Panc1 (cell line): Measurements from ENCODE around the gene HLA-G. TPM values are rescaled to one million over a fixed set of nuclear protein-coding genes. Genes with fewer than 3 reads are reported as not detected.

Source experiments
- ATAC-seq: fragments of 200-7000 bp; cut with Tn5 transposase; 2 replicates; pipeline ENCODE4 v1.9.1; 2020; ENCODE audit warnings: mild to moderate bottlenecking, moderate library complexity
- BruUV-seq: library from RNA; stranded (reverse); fragments of 400-500 nt; replicated peaks from 2 replicates; lab custom pipeline; 2021; lab: Mats Ljungman, UMichigan
- CTCF ChIA-PET: fragments of 300-600 bp; sonication (Branson Sonifier 250); formaldehyde crosslinking; loops from one replicate; lab custom pipeline; 2022; ENCODE audit warnings: antibody characterized with exemption; lab: Charles Lee
- POLR2A ChIA-PET: fragments of 300-600 bp; sonication (Branson Sonifier 250); formaldehyde crosslinking; loops from one replicate; lab custom pipeline; 2022; ENCODE audit warnings: antibody characterized with exemption; lab: Charles Lee
- DNase-seq: peaks from one replicate; pipeline ENCODE4 v3.0.0-alpha.2; 2010; ENCODE audit warnings: low read depth, low spot score
- H3K27ac ChIP-seq: 2 replicates; pipeline ENCODE4 v1.5.1; 2011; ENCODE audit warnings: mild to moderate bottlenecking, low read length, inconsistent platforms
- H3K27me3 ChIP-seq: fragments of 200-500 bp; sonication (Bioruptor generic); 2 replicates; pipeline ENCODE4 v1.6.0; 2014; ENCODE audit warnings: low read length, inconsistent platforms; ENCODE audit not compliant: control insufficient read depth, insufficient read depth
- H3K36me3 ChIP-seq: fragments of 200-500 bp; sonication (Bioruptor generic); 2 replicates; pipeline ENCODE4 v1.5.1; 2014; ENCODE audit warnings: inconsistent platforms, mild to moderate bottlenecking, low read length, moderate library complexity; ENCODE audit not compliant: control insufficient read depth, insufficient read depth
- H3K4me1 ChIP-seq: 2 replicates; pipeline ENCODE4 v1.5.1; 2011; ENCODE audit warnings: inconsistent platforms, mild to moderate bottlenecking, low read length, moderate library complexity; ENCODE audit not compliant: control insufficient read depth, insufficient read depth
- H3K4me3 ChIP-seq, 2 experiments: 2 replicates each; pipeline ENCODE4 v1.5.1; 2011 to 2012; ENCODE audit warnings: low read depth in 2 of 2, low read length in 2 of 2, mild to moderate bottlenecking in 2 of 2, inconsistent platforms in 1 of 2, moderate library complexity in 1 of 2
- H3K9me3 ChIP-seq: fragments of 200-500 bp; sonication (Bioruptor generic); 2 replicates; pipeline ENCODE4 v1.5.1; 2014; ENCODE audit warnings: low read depth, mild to moderate bottlenecking, inconsistent platforms, low read length, moderate library complexity; ENCODE audit not compliant: control insufficient read depth, insufficient read depth
- POLR2AphosphoS5 ChIP-seq: IDR thresholded peaks from 2 replicates; pipeline ENCODE4 v1.6.1; 2012; ENCODE audit warnings: mild to moderate bottlenecking, low read depth, low read length, moderate library complexity
- SIN3A ChIP-seq: IDR thresholded peaks from 2 replicates; pipeline ENCODE4 v1.6.1; 2012; ENCODE audit warnings: low read depth, mild to moderate bottlenecking, low read length, moderate library complexity, borderline replicate concordance; ENCODE audit not compliant: insufficient read depth
- TCF7L2 ChIP-seq: IDR thresholded peaks from 2 replicates; pipeline ENCODE4 v1.6.1; 2011; ENCODE audit warnings: mild to moderate bottlenecking, low read depth, low read length, inconsistent platforms
- in situ Hi-C: cut with HindIII; loops from 2 replicates; pipeline ENCODE4 v1.10.0; 2016; ENCODE audit warnings: low sequenced_read_pairs, low pct_unique_long_range_greater_than_20kb
- intact Hi-C: fragments of 100-400 bp; cut with micrococcal nuclease; formaldehyde crosslinking; loops from one replicate; pipeline ENCODE4 v1.10.0; 2022; ENCODE audit not compliant: unreplicated experiment
- total RNA-seq: library from RNA; stranded (reverse); gene quantifications from one replicate; pipeline ENCODE4 v1.2.1, GENCODE V29; 2021; ENCODE audit not compliant: unreplicated experiment
- TF ChIP-seq, protein P1 (sequence below), 2 experiments: IDR thresholded peaks; 2 replicates each; pipeline ENCODE4 v1.6.1; 2011 to 2012; ENCODE audit warnings: low read depth in 2 of 2, control low read depth in 1 of 2, low read length in 1 of 2, mild to moderate bottlenecking in 1 of 2, moderate library complexity in 1 of 2; ENCODE audit not compliant: insufficient read depth in 1 of 2
- TF ChIP-seq, protein P2 (sequence below): fragments of 450-650 bp; IDR thresholded peaks from 2 replicates; pipeline ENCODE4 v1.5.1; 2017; ENCODE audit warnings: mild to moderate bottlenecking

Gene HLA-G
- total RNA-seq, 1 experiment from 2014 or later: 0.62 TPM

GRCh38 chr6:29815118-29815750 is 12.4 kb upstream of the HLA-G start:
- ChIA-PET POLR2A (interaction anchor here (0.6 kb wide), 1 partner anchor 37 kb away, joined by 9 read pairs; no protein-coding TSS in a partner anchor), CTCF (no interaction called here)
- BruUV-seq: no TSS peak
- Histone ChIP-seq H3K4me3 (no peak overlapping the region), H3K27me3 (0 out of 2 replicates have a peak, but pooled peaks cover 3% of the 10 kb centered on the region), H3K9me3 (no peaks in the 10 kb centered on the region), H3K36me3 (no peaks in the 10 kb centered on the region), H3K4me1 (no peaks in the 10 kb centered on the region), H3K27ac (no peak overlapping the region)
- DNase-seq: no peak
- intact Hi-C loops (no loop called here), in situ Hi-C loops (no loop called here)
- no peak for TF ChIP-seq POLR2AphosphoS5
- TF ChIP-seq, protein P1, sequence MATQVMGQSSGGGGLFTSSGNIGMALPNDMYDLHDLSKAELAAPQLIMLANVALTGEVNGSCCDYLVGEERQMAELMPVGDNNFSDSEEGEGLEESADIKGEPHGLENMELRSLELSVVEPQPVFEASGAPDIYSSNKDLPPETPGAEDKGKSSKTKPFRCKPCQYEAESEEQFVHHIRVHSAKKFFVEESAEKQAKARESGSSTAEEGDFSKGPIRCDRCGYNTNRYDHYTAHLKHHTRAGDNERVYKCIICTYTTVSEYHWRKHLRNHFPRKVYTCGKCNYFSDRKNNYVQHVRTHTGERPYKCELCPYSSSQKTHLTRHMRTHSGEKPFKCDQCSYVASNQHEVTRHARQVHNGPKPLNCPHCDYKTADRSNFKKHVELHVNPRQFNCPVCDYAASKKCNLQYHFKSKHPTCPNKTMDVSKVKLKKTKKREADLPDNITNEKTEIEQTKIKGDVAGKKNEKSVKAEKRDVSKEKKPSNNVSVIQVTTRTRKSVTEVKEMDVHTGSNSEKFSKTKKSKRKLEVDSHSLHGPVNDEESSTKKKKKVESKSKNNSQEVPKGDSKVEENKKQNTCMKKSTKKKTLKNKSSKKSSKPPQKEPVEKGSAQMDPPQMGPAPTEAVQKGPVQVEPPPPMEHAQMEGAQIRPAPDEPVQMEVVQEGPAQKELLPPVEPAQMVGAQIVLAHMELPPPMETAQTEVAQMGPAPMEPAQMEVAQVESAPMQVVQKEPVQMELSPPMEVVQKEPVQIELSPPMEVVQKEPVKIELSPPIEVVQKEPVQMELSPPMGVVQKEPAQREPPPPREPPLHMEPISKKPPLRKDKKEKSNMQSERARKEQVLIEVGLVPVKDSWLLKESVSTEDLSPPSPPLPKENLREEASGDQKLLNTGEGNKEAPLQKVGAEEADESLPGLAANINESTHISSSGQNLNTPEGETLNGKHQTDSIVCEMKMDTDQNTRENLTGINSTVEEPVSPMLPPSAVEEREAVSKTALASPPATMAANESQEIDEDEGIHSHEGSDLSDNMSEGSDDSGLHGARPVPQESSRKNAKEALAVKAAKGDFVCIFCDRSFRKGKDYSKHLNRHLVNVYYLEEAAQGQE (IDR thresholded peaks at IDR 0.05; ENCODE audit: insufficient read depth in 1 of 2, low read depth in 2 of 2, low read length in 1 of 2): no peak
- no peak for TF ChIP-seq SIN3A
- TF ChIP-seq TCF7L2: no peak
- TF ChIP-seq, protein P2, sequence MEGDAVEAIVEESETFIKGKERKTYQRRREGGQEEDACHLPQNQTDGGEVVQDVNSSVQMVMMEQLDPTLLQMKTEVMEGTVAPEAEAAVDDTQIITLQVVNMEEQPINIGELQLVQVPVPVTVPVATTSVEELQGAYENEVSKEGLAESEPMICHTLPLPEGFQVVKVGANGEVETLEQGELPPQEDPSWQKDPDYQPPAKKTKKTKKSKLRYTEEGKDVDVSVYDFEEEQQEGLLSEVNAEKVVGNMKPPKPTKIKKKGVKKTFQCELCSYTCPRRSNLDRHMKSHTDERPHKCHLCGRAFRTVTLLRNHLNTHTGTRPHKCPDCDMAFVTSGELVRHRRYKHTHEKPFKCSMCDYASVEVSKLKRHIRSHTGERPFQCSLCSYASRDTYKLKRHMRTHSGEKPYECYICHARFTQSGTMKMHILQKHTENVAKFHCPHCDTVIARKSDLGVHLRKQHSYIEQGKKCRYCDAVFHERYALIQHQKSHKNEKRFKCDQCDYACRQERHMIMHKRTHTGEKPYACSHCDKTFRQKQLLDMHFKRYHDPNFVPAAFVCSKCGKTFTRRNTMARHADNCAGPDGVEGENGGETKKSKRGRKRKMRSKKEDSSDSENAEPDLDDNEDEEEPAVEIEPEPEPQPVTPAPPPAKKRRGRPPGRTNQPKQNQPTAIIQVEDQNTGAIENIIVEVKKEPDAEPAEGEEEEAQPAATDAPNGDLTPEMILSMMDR: no peak
- no peak for ATAC-seq

- POLR2A ChIA-PET: no interaction called here
- in situ Hi-C loops: no loop called here
- BruUV-seq: no TSS peak
These were observed 11.6 kb upstream of the HLA-G start for GRCh38 chr6:29816030-29816429.

More at GRCh38 chr6:29816030-29816429, 11.6 kb upstream of the HLA-G start:
- Histone ChIP-seq H3K4me1 (no peaks in the 10 kb centered on the region), H3K36me3 (no peaks in the 10 kb centered on the region), H3K4me3 (no peak overlapping the region), H3K9me3 (no peaks in the 10 kb centered on the region), H3K27me3 (peaks cover 3% of the 10 kb centered on the region), H3K27ac (no peak overlapping the region)
- CTCF ChIA-PET: no interaction called here
- TF ChIP-seq, protein P2: no peak
- TF ChIP-seq SIN3A (no peak), POLR2AphosphoS5 (no peak), TCF7L2 (no peak)
- TF ChIP-seq, protein P1 (IDR thresholded peaks at IDR 0.05; ENCODE audit: insufficient read depth in 1 of 2, low read depth in 2 of 2, low read length in 1 of 2): no peak
- intact Hi-C loops: no loop called here
- ATAC-seq: no peak
- no peak for DNase-seq
